Measurements from ENCODE around the gene ACOT6.
"Not testable (repeated sequence)": the region's sequence is repeated elsewhere in the genome, so short reads cannot be mapped to it uniquely, and the experiment has no call there.

DNA sequence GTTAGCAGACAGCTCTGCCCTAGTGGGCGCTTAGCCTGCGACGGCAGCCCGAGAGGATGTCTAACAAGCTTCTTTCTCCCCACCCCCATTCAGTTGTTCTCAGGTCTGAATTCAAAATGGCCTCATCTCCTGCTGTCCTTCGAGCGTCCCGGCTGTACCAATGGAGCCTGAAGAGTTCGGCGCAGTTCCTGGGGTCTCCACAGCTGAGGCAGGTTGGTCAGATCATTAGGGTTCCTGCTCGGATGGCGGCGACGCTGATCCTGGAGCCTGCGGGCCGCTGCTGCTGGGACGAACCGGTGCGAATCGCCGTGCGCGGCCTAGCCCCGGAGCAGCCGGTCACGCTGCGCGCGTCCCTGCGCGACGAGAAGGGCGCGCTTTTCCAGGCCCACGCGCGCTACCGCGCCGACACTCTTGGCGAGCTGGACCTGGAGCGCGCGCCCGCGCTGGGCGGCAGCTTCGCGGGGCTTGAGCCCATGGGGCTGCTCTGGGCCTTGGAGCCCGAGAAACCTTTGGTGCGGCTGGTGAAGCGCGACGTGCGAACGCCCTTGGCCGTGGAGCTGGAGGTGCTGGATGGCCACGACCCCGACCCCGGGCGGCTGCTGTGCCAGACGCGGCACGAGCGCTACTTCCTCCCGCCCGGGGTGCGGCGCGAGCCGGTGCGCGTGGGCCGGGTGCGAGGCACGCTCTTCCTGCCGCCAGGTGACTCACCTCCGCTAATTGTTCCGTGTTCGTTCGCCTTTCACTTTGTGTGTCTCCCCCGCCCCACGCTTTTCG lies 42.9 kb upstream of the ACOT6 start, which contains the start of gene ACOT2:
- TF ChIP-seq, protein P1, sequence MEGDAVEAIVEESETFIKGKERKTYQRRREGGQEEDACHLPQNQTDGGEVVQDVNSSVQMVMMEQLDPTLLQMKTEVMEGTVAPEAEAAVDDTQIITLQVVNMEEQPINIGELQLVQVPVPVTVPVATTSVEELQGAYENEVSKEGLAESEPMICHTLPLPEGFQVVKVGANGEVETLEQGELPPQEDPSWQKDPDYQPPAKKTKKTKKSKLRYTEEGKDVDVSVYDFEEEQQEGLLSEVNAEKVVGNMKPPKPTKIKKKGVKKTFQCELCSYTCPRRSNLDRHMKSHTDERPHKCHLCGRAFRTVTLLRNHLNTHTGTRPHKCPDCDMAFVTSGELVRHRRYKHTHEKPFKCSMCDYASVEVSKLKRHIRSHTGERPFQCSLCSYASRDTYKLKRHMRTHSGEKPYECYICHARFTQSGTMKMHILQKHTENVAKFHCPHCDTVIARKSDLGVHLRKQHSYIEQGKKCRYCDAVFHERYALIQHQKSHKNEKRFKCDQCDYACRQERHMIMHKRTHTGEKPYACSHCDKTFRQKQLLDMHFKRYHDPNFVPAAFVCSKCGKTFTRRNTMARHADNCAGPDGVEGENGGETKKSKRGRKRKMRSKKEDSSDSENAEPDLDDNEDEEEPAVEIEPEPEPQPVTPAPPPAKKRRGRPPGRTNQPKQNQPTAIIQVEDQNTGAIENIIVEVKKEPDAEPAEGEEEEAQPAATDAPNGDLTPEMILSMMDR (conservative IDR thresholded peaks at IDR 0.05; ENCODE audit: low read depth, low read length) = not testable (repeated sequence)
- not testable (repeated sequence) for TF ChIP-seq EZH2 (IDR thresholded peaks at IDR 0.05; ENCODE audit: borderline replicate concordance, low read depth, low read length, poor library complexity, severe bottlenecking)
